Ascending aorta (tissue), 2 donors: Measurements from ENCODE around the gene TACC2. TPM values are rescaled to one million over a fixed set of nuclear protein-coding genes. Genes with fewer than 3 reads are reported as not detected.

Experiments
- DNase-seq, 2 donors: peaks; one replicate each; pipeline ENCODE4 v3.0.0-alpha.2; 2019; ENCODE audit warnings: low spot score in 2 of 2
- H3K27ac ChIP-seq, 2 donors: fragments of 200-600 bp; sonication (generic); one replicate each; pipeline ENCODE4 v1.5.1; 2016 to 2017; ENCODE audit warnings: mild to moderate bottlenecking in 1 of 2
- H3K27me3 ChIP-seq: fragments of 200-600 bp; sonication (generic); one replicate; pipeline ENCODE4 v1.5.1; 2017
- H3K36me3 ChIP-seq, 2 donors: fragments of 200-600 bp; sonication (generic); one replicate each; pipeline ENCODE4 v1.5.1; 2016
- H3K4me1 ChIP-seq, 2 donors: fragments of 200-600 bp; sonication (generic); one replicate each; pipeline ENCODE4 v1.5.1; 2016 to 2017; ENCODE audit warnings: mild to moderate bottlenecking in 1 of 2
- H3K4me3 ChIP-seq, 2 donors: fragments of 200-600 bp; sonication (generic); one replicate each; pipeline ENCODE4 v1.5.1; 2016 to 2017; ENCODE audit warnings: mild to moderate bottlenecking in 1 of 2
- H3K9me3 ChIP-seq, 2 donors: fragments of 200-600 bp; sonication (generic); one replicate each; pipeline ENCODE4 v1.5.1; 2016
- intact Hi-C: fragments of 100-400 bp; cut with DNase I; formaldehyde crosslinking; loops from one replicate; pipeline ENCODE4 v1.15.1; 2023
- total RNA-seq: library from RNA; depleted of rRNA; stranded (reverse); fragments of >200 nt; gene quantifications from one replicate; pipeline ENCODE4 v1.1.0, GENCODE V29; 2016
- TF ChIP-seq, protein P1 (sequence below), 3 experiments: fragments of 200-600 bp in 2 of 3; fragments of 450-650 bp in 1 of 3; sonication (generic) in 2 of 3; IDR thresholded peaks; one replicate each; pipeline ENCODE4 v1.5.1; 2016 to 2019; ENCODE audit warnings: antibody characterized with exemption in 3 of 3, mild to moderate bottlenecking in 1 of 3, moderate library complexity in 1 of 3

The TACC2 gene
- total RNA-seq, 1 donor from 2014 or later = 69.1 TPM

DNA sequence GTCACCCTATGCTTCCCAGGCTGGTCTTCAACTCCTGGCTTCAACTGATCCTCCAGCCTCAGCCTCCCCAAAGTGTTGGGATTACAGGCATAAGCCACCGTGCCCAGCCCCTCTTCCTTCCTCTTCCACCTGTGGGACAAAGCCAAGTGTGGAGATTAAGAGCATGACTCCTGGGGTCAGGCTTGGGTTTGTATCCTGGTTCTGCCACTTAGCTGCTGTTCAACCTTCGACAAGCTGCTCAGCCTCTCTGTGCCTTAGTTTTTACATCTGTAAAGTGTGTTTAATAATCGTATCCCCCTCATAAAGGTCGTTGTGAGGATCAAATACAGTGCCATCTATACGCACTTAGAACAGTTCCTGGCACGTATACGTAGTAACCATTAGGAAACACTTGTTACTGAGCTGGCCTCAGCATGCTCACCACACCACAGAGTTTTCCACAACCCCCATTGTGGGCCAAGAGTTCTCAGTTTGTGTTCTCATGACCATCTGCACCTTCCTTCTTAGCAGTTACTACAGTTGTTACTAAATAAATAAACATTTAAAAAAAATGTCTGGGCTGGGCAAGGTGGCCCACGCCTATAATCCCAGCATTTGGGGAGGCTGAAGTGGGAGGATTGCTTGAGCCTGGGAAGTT lies 141.6 kb downstream of the TACC2 start:
- DNase-seq = no peak
- intact Hi-C loops = loop anchor here (1.0 kb wide), 1 partner anchor 36 kb away; no protein-coding TSS in a partner anchor
- H3K36me3 ChIP-seq = peaks cover 0 to 15% of the 10 kb centered on the region in 2 donors
- peaks cover 0 to 34% of the 10 kb centered on the region in 2 donors for H3K4me1 ChIP-seq
- H3K27ac ChIP-seq = no peak overlapping the region
- H3K4me3 ChIP-seq = no peak overlapping the region
- TF ChIP-seq, protein P1, sequence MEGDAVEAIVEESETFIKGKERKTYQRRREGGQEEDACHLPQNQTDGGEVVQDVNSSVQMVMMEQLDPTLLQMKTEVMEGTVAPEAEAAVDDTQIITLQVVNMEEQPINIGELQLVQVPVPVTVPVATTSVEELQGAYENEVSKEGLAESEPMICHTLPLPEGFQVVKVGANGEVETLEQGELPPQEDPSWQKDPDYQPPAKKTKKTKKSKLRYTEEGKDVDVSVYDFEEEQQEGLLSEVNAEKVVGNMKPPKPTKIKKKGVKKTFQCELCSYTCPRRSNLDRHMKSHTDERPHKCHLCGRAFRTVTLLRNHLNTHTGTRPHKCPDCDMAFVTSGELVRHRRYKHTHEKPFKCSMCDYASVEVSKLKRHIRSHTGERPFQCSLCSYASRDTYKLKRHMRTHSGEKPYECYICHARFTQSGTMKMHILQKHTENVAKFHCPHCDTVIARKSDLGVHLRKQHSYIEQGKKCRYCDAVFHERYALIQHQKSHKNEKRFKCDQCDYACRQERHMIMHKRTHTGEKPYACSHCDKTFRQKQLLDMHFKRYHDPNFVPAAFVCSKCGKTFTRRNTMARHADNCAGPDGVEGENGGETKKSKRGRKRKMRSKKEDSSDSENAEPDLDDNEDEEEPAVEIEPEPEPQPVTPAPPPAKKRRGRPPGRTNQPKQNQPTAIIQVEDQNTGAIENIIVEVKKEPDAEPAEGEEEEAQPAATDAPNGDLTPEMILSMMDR (IDR thresholded peaks at IDR 0.05) = no peak
- no peaks in the 10 kb centered on the region for H3K27me3 ChIP-seq
- H3K9me3 ChIP-seq = no peaks in the 10 kb centered on the region

DNA sequence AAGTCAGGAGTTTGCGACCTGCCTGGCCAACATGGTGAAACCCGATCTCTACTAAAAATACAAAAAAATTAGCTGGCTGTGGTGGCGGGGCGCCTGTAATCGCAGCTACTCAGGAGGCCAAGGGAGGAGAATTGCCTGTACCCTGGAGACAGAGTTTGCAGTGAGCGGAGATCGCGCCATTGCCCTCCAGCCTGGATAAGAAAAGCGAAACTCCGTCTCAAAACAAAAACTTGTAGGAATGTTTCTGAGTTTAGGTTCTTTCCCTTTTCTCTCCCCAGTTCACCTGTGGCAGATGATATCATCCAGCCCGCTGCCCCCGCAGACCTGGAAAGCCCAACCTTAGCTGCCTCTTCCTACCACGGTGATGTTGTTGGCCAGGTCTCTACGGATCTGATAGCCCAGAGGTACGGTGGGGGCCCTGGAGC lies 143.4 kb downstream of the TACC2 start:
- peaks cover 0 to 18% of the 10 kb centered on the region in 2 donors for H3K36me3 ChIP-seq
- H3K4me3 ChIP-seq = no peak overlapping the region
- H3K9me3 ChIP-seq = no peaks in the 10 kb centered on the region
- H3K4me1 ChIP-seq = peaks cover 0 to 26% of the 10 kb centered on the region in 2 donors
- TF ChIP-seq, protein P1 (IDR thresholded peaks at IDR 0.05) = no peak
- no peak for DNase-seq
- intact Hi-C loops = no loop called here
- no peak overlapping the region for H3K27ac ChIP-seq
- H3K27me3 ChIP-seq = no peaks in the 10 kb centered on the region

DNA sequence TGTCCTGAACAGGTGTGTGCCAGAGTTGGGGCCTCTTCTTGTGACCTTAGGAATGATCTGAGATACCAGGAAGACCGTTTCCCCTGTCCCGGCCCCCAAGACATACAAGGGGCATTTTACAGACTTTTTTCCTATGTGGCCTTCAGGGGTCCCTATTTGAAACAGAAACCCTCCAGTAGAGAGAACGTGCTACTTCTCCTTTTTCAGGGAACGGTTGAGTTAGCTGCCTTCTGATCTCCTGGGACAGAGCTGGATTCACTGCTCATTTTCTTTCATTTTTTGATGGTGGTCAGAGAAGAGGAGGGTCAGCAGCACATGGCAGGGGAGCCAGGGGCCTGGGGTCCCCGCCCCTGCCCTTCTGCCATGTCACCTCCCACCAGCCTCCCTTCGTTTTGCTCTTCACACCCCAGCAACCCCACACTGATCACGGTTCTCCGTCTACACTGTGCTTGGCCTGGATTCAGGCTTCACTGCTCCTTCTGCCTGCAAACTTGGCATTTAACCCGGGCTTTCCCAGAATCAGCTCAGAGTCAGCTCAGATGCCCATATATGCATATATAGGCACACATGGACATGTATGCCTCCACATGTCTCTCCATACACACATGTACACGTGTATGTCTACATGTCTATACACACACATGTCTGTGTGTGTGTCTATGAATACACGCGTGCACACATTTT lies 144.1 kb downstream of the TACC2 start:
- H3K27me3 ChIP-seq = no peaks in the 10 kb centered on the region
- no peak overlapping the region for H3K27ac ChIP-seq
- no peak overlapping the region for H3K4me3 ChIP-seq
- H3K36me3 ChIP-seq = peaks cover 0 to 22% of the 10 kb centered on the region in 2 donors
- no peaks in the 10 kb centered on the region for H3K9me3 ChIP-seq
- H3K4me1 ChIP-seq = peaks cover 0 to 19% of the 10 kb centered on the region in 2 donors
- no peak for DNase-seq
- TF ChIP-seq, protein P1 (IDR thresholded peaks at IDR 0.05) = no peak
- intact Hi-C loops = no loop called here

DNA sequence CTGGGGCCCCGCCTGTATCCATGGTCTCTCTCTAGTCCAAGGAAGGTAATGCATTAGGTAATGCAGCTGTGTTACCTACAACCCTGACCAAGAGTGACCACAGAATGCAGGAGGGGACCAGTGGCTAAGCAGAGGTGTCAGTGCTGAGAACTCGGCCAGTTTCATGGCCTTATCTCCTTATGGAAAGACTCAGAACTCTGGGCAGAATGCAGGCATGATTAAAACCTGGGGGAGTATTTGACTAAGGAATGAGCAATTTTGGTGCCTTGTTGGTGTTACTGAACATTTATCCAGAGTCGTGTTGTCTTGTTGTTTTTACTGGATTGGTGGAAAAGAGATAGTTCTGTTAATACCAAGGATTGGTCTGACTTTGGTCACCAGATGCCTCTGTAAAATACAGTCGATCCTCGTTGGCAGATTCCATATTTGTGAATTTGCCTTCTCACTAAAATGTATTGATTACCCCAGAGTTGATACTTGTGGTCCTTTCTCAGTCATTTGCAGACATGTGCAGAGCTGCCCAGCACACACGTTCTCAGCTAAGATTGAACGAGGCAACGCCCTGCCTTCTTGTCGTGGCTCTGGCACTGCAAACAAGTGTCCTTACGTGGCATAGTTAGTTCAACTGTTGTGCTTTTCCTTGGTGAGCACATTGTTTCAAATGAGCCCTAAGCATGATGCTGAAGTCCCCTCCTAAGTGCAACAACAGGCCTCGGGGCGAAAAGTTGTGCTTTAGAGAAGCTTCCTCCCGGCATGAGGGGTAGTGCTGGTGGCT lies 146.5 kb downstream of the TACC2 start:
- Histone ChIP-seq H3K27ac (no peak overlapping the region), H3K4me3 (no peak overlapping the region), H3K27me3 (no peaks in the 10 kb centered on the region), H3K36me3 (peaks cover 0 to 22% of the 10 kb centered on the region in 2 donors), H3K4me1 (peaks cover 14 to 21% of the 10 kb centered on the region in 2 donors), H3K9me3 (no peaks in the 10 kb centered on the region)
- intact Hi-C loops = no loop called here
- TF ChIP-seq, protein P1 (IDR thresholded peaks at IDR 0.05) = no peak
- no peak for DNase-seq

DNA sequence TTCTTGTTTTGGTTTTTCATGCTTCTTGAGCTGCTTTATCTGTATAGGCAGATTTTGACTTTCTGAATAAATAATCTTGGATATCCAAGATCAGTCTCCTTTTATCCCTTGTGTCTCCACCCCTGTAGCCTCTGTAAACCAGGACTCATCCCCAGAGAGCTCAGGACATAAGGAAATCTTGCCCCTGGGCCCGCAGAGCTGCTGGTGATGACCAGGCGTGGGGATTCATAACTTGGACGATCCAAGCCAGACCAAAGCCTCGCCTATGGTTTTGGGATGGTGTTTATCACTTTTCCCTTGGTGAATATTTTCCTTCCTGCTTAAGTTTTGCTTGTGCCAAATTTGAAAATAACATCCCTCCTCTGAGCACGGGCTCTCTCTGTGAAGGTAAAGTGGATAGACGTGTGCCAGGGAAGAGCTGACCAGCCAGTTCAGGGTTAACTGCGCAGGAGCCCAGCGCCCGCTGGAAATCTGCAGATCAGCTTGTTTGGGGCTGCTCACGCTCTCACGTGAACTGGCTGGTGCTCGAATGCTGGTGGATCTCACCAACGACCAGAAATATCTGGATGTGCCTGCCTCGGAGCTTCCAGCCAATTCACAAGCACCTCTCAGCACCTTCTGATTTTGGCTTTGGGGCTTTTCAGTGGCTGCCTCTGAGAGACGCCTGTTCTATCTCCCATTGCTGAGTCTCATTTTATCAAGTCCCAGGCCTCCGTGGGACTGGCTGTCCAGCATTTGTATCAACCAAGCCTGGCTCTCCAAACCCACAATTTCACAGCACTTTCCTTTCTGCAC lies 150.1 kb downstream of the TACC2 start:
- Histone ChIP-seq H3K27ac (peak overlapping the region; percentile 93 to 95), H3K36me3 (peaks cover 0 to 22% of the 10 kb centered on the region in 2 donors), H3K9me3 (no peaks in the 10 kb centered on the region), H3K4me3 (no peak overlapping the region), H3K4me1 (peaks cover 28 to 41% of the 10 kb centered on the region in 2 donors), H3K27me3 (no peaks in the 10 kb centered on the region)
- no peak for DNase-seq
- intact Hi-C loops = no loop called here
- TF ChIP-seq, protein P1 (IDR thresholded peaks at IDR 0.05) = no peak
